ENCODE measurements around the gene RHBG. TPM values are rescaled to one million over a fixed set of nuclear protein-coding genes. Genes with fewer than 3 reads are reported as not detected.

The RHBG gene
- total RNA-seq, 2 experiments from 2014 or later = not detected

DNA sequence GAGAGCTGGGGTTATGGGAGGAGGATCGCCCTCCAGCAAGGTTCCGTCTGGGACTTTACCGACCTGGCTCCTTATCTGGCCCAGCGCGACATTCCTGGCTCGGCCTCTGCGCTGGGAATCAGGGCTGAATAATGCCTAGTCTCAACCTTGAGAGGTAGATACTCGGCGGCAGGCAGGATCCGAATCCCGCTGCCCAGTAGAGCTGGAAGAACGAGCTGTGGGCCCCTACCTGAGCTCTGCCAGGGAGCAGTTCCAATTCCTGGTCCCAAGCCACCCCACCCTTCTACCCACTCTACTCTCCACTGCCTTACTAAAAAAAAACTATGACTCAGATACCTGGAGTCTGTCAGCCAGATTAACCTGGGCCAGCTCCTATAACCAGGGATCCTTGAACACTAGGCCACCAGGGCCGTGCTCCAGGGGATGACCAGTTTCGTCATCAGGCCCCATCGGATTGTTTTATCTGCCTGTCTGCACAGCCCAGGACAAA lies 53.6 kb downstream of the RHBG start:
- DNase-seq (no peak), ATAC-seq (ENCODE audit: low read depth) (no peak)
- peaks cover 8% of the 10 kb centered on the region for H3K4me1 Mint-ChIP-seq
- no peaks in the 10 kb centered on the region for H3K36me3 Mint-ChIP-seq
- peaks cover 93% of the 10 kb centered on the region for H3K27me3 Mint-ChIP-seq
- H3K27ac Mint-ChIP-seq = no peak overlapping the region
- no peaks in the 10 kb centered on the region for H3K9me3 Mint-ChIP-seq
- H3K4me3 Mint-ChIP-seq = no peak overlapping the region
- POLR2A ChIA-PET = interaction anchor here (1.4 kb wide), 1 partner anchor 37 kb away, joined by 5 read pairs; no protein-coding TSS in a partner anchor

GRCh38 chr1:156423422-156424352 lies 54.7 kb downstream of the RHBG start:
- DNase-seq (no peak), ATAC-seq (ENCODE audit: low read depth) (no peak)
- H3K27me3 Mint-ChIP-seq = peaks cover 93% of the 10 kb centered on the region
- no peak overlapping the region for H3K27ac Mint-ChIP-seq
- H3K9me3 Mint-ChIP-seq = no peaks in the 10 kb centered on the region
- H3K36me3 Mint-ChIP-seq = no peaks in the 10 kb centered on the region
- POLR2A ChIA-PET = no interaction called here
- no peak overlapping the region for H3K4me3 Mint-ChIP-seq
- peaks cover 8% of the 10 kb centered on the region for H3K4me1 Mint-ChIP-seq

DNA sequence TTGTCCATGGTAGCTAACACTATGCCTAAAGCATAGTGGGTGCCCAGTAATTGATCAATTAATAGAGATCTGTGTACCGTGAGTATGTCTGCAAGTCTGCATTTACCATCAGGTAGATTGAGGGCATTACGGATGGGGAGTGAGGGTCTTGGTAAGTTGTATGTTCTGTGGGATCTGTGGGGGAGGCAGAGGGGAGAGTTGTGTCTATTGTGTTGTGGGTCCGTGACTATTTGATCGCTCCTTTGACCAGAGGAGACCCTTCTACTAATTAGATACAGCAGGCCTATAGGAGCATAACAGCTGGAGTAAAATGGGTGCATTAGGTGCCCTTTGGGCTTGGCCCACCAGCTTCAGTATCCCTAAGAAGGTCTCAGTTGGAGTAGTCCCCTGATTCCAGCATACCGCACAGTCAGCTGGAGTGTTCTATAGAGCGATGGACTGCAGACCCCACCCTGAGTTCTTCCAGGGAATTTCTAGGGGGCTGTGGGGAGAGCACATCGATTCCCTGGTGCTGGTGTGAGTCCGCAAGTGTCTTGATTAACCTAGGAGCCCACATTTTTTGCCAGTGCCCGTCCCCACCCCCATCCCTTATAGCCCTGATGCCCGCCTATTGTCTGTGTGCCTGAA lies 55.9 kb downstream of the RHBG start:
- Mint-ChIP-seq H3K4me1 (peaks cover 11% of the 10 kb centered on the region), H3K36me3 (no peaks in the 10 kb centered on the region), H3K4me3 (no peak overlapping the region), H3K9me3 (no peaks in the 10 kb centered on the region), H3K27me3 (peaks cover 93% of the 10 kb centered on the region), H3K27ac (no peak overlapping the region)
- DNase-seq = no peak
- POLR2A ChIA-PET = no interaction called here
- ATAC-seq (ENCODE audit: low read depth) = no peak

DNA sequence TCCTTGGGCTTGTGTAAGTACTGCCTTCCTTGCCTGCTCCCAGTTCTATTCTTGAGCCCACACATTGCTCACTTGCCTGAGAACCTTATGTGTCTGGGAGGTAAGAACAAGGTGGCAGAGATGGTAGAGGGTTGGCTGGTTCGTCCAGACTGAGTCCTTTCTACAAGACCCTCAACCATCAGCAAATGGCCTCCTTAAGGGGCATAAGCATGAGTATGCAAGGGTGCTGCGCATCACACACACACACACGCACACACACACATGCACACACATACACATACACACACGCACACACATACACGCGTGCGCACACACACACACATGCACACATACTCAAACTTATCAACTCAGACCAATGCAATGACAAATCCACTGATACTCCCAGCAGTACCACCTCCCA lies 56.9 kb downstream of the RHBG start:
- no peak overlapping the region for H3K27ac Mint-ChIP-seq
- no peaks in the 10 kb centered on the region for H3K9me3 Mint-ChIP-seq
- POLR2A ChIA-PET = no interaction called here
- H3K36me3 Mint-ChIP-seq = no peaks in the 10 kb centered on the region
- no peak overlapping the region for H3K4me3 Mint-ChIP-seq
- ATAC-seq (ENCODE audit: low read depth) = no peak
- H3K27me3 Mint-ChIP-seq = peaks cover 91% of the 10 kb centered on the region
- DNase-seq = no peak
- peaks cover 9% of the 10 kb centered on the region for H3K4me1 Mint-ChIP-seq

DNA sequence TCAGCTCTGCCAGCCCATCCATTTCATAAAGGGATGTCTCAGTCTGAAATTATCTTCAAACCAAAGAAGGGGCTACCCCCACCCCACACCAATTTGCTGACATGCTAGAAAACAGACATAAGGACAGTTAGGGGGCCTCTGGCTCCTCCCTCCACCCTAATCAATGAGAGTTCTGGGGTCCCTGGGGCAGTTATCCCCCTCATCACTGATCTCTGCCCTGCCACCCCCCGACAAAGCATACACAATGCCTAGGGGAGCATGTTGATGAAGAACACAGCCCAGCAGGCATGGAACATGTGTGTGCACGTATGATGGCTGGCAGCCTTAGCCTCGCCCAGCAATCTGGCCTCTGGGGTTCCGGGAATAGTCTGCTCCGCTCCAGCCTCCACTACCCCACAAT lies 58.9 kb downstream of the RHBG start:
- Mint-ChIP-seq H3K4me3 (no peak overlapping the region), H3K27me3 (peaks cover 96% of the 10 kb centered on the region)

DNA sequence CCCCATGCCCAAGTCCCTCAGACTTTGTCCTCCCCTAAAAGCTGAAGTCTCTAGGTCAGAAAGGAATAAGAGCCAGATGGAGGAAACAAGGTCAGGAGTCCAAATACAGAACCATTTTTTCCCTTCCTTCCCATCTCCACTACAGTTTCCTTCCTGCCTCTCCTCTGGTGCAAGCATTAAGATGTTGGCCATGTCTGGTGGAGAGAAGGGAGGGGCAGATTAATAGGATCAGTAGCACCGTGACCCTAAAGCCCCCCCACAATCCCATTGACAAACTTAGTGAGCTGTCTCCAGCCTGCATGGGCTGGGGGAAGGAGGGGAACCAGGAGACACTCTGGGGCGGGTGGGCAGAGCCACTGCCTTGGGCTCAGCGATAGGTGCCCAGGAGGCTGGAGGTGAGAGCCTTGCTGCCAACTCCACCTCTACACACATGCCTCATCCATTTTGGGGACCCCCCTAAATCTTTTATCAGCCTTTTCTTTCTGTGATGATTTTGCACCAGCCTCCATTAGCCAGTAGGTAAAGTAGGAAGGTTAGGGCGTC lies 59.8 kb downstream of the RHBG start:
- H3K36me3 Mint-ChIP-seq = no peaks in the 10 kb centered on the region
- H3K27ac Mint-ChIP-seq = no peak overlapping the region
- DNase-seq (no peak), ATAC-seq (ENCODE audit: low read depth) (no peak)
- peaks cover 96% of the 10 kb centered on the region for H3K27me3 Mint-ChIP-seq
- H3K9me3 Mint-ChIP-seq = no peaks in the 10 kb centered on the region
- H3K4me3 Mint-ChIP-seq = no peak overlapping the region
- POLR2A ChIA-PET = no interaction called here
- peaks cover 9% of the 10 kb centered on the region for H3K4me1 Mint-ChIP-seq

More for the DNA sequence above, 58.9 kb downstream of the RHBG start:
- H3K27ac Mint-ChIP-seq = no peak overlapping the region
- H3K9me3 Mint-ChIP-seq = no peaks in the 10 kb centered on the region
- H3K4me1 Mint-ChIP-seq = peaks cover 4% of the 10 kb centered on the region
- no peak for DNase-seq
- H3K36me3 Mint-ChIP-seq = no peaks in the 10 kb centered on the region
- ATAC-seq (ENCODE audit: low read depth) = no peak
- POLR2A ChIA-PET = no interaction called here

GRCh38 chr1:156429313-156430060 lies 60.5 kb downstream of the RHBG start:
- Mint-ChIP-seq H3K4me1 (peaks cover 12% of the 10 kb centered on the region), H3K36me3 (no peaks in the 10 kb centered on the region), H3K4me3 (no peak overlapping the region), H3K27me3 (peaks cover 96% of the 10 kb centered on the region), H3K9me3 (no peaks in the 10 kb centered on the region), H3K27ac (no peak overlapping the region)
- POLR2A ChIA-PET = no interaction called here
- DNase-seq (no peak), ATAC-seq (ENCODE audit: low read depth) (no peak)

DNA sequence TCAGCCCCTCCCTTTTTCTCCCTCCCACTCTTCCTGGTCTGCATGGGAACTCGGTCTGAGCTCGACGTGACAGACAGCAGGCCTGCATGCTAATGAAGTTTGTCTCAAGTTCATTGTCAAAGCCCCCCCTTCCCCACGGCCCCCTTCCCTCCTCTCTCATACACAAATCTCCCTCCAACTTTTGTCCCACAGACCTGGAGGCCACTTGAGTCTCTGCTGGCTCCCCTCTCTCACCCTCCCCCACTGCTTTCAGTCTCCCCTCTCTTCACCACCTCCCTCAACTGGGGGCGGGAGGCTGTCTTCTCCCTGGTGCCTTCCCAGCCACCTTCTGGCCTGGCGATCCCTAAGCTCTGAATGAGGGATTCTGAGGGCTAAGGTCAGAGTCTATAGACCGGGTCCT lies 61.3 kb downstream of the RHBG start:
- Mint-ChIP-seq H3K36me3 (no peaks in the 10 kb centered on the region), H3K4me1 (peaks cover 15% of the 10 kb centered on the region), H3K4me3 (no peak overlapping the region), H3K27ac (no peak overlapping the region), H3K27me3 (peaks cover 97% of the 10 kb centered on the region), H3K9me3 (no peaks in the 10 kb centered on the region)
- DNase-seq (no peak), ATAC-seq (ENCODE audit: low read depth) (no peak)
- POLR2A ChIA-PET = no interaction called here

DNA sequence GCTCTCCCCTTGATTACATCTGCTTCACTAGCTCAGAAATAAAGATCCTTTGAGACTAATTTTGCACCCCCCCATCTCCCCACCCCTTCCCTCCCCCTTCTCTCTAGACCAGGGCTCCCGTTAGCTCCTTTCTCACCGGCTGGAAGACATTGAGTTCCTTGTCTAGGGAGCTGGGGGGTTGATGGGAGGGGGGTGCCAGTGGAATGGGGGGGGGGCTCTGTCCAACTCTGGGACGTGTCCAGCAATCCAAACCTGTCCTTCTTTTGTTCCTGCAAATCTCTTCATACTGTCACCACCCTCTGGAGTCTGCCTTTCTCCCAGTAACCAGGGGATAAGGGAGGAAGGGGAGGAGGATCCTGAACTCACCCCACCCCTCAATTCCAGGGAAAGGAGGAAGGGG lies 61.9 kb downstream of the RHBG start:
- H3K27me3 Mint-ChIP-seq = peaks cover 95% of the 10 kb centered on the region
- ATAC-seq (ENCODE audit: low read depth) = no peak
- H3K27ac Mint-ChIP-seq = no peak overlapping the region
- DNase-seq = no peak
- no peaks in the 10 kb centered on the region for H3K36me3 Mint-ChIP-seq
- POLR2A ChIA-PET = no interaction called here
- no peaks in the 10 kb centered on the region for H3K9me3 Mint-ChIP-seq
- H3K4me1 Mint-ChIP-seq = peaks cover 17% of the 10 kb centered on the region
- no peak overlapping the region for H3K4me3 Mint-ChIP-seq

- no peak for ATAC-seq (ENCODE audit: low read depth)
- Mint-ChIP-seq H3K27ac (no peak overlapping the region), H3K9me3 (no peaks in the 10 kb centered on the region), H3K4me3 (no peak overlapping the region), H3K27me3 (peaks cover 92% of the 10 kb centered on the region), H3K4me1 (peaks cover 17% of the 10 kb centered on the region), H3K36me3 (no peaks in the 10 kb centered on the region)
- POLR2A ChIA-PET = no interaction called here
- no peak for DNase-seq
Measured at GRCh38 chr1:156431366-156431765, 62.4 kb downstream of the RHBG start.

- DNase-seq (no peak), ATAC-seq (ENCODE audit: low read depth) (no peak)
- Mint-ChIP-seq H3K27me3 (peaks cover 92% of the 10 kb centered on the region), H3K36me3 (no peaks in the 10 kb centered on the region), H3K9me3 (no peaks in the 10 kb centered on the region), H3K4me1 (peaks cover 18% of the 10 kb centered on the region), H3K4me3 (no peak overlapping the region), H3K27ac (no peak overlapping the region)
- POLR2A ChIA-PET = no interaction called here
Measured at GRCh38 chr1:156431769-156432668, 63.0 kb downstream of the RHBG start.

DNA sequence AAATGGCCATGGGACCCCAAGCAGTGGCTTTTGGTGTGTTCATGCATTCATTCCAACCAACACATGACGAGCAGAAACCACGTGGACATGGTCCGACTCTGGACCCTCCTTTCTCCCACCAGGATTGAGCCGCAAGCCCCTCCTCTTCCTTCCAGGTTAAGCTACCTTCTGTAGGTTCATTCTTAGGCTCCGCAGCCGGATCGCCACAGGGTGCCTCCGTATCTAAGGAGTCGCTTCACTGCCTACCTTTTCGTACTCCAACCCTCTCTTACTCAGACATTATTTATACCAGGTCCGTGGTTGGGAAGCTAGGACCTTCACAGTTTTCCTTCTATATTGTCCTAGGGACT lies 63.6 kb downstream of the RHBG start:
- no peak for DNase-seq
- no peak overlapping the region for H3K27ac Mint-ChIP-seq
- no peaks in the 10 kb centered on the region for H3K9me3 Mint-ChIP-seq
- ATAC-seq (ENCODE audit: low read depth) = no peak
- H3K36me3 Mint-ChIP-seq = no peaks in the 10 kb centered on the region
- H3K4me1 Mint-ChIP-seq = peaks cover 19% of the 10 kb centered on the region
- POLR2A ChIA-PET = no interaction called here
- no peak overlapping the region for H3K4me3 Mint-ChIP-seq
- H3K27me3 Mint-ChIP-seq = peaks cover 92% of the 10 kb centered on the region

- H3K27ac Mint-ChIP-seq = no peak overlapping the region
- H3K4me1 Mint-ChIP-seq = peaks cover 22% of the 10 kb centered on the region
- POLR2A ChIA-PET = no interaction called here
Measured at GRCh38 chr1:156433032-156433431, 64.0 kb downstream of the RHBG start.

More at GRCh38 chr1:156433032-156433431, 64.0 kb downstream of the RHBG start:
- ATAC-seq (ENCODE audit: low read depth) (no peak), DNase-seq (no peak)
- H3K27me3 Mint-ChIP-seq = peaks cover 92% of the 10 kb centered on the region
- H3K9me3 Mint-ChIP-seq = no peaks in the 10 kb centered on the region
- no peaks in the 10 kb centered on the region for H3K36me3 Mint-ChIP-seq
- no peak overlapping the region for H3K4me3 Mint-ChIP-seq

Data from activated naive CD8-positive, alpha-beta T cell treated with anti-CD3 and anti-CD28 coated beads, Interleukin-2, amount 10 ng/mL, durations not matched to agents 7 days and 5 days (primary cell).